ENCODE data around the gene PRLH. TPM values are rescaled to one million over a fixed set of nuclear protein-coding genes. Genes with fewer than 3 reads are reported as not detected.

PRLH gene, protein sequence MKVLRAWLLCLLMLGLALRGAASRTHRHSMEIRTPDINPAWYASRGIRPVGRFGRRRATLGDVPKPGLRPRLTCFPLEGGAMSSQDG
- not detected in 2 replicates for total RNA-seq (2014; rRNA removed; shearing (Covaris generic))

- no peak for DNase-seq (ENCODE audit: low read depth)
These were observed at the start of gene PRLH for GRCh38 chr2:237566401-237567235. Gene PRLH (plus strand): TSS chr2:237566574. CDS start chr2:237566574, 0 bp downstream.

DNA sequence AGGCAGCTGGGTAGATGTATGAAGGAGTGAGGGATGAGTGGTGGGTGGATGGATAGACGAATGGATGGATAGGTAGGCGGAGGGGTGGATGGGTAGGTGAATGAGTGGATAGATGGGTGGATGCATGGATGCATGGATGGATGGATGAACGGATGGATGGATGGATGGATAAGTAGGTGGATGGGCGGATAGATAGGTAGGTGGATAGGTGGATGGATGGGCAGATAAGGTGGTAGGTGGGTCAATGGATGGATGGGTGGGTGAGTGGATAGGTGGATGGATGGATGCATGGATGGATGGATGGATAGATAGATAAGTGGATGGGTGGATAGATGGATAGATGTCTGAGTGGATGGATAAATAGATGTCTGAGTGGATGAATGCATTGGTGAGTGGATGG lies 49.2 kb upstream of the PRLH start:
- no peak for DNase-seq (ENCODE audit: low read depth)

DNA sequence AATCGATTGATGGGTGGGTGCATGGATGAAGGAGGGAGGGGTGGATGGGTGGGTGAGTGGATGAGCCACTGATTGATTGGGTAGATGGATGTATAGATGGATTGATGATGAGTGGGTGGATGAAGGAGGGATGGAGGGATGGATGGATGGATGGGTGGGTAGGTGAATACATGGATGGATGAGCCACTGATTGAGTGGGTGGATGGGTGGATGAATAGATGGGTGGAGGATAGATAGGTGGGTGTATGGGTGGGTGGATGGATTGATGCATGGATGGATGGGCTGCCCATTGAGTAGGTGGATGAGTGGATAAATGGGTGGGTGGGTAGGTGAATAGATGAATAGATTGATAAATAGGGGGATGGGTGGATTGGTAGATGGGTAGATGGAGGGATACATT lies 48.4 kb upstream of the PRLH start:
- no peak for DNase-seq (ENCODE audit: low read depth)

GRCh38 chr2:237519506-237520245 lies 46.7 kb upstream of the PRLH start:
- no peak for DNase-seq (ENCODE audit: low read depth)

GRCh38 chr2:237520290-237520689 lies 46.1 kb upstream of the PRLH start:
- no peak for DNase-seq (ENCODE audit: low read depth)

- DNase-seq (ENCODE audit: low read depth) = no peak
These were observed 41.7 kb upstream of the PRLH start for GRCh38 chr2:237524631-237525030.

GRCh38 chr2:237525559-237526157 lies 40.7 kb upstream of the PRLH start:
- no peak for DNase-seq (ENCODE audit: low read depth)

DNA sequence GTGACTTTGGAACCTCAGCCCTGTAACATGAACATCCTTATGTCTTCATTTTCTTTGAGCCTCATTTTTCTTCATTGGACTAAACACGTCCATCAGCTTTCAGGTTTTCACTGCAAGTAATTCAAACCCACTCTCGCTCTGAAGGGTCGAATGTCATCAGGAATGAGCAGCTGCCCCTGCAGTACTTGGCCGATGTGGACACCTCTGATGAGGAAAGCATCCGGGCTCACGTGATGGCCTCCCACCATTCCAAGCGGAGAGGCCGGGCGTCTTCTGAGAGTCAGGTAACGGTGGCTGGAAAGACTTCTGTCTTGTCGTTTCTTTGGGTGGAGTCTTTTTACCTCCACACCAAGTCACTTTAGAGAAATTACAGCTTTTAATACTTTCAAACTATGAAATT lies 39.1 kb upstream of the PRLH start:
- DNase-seq (ENCODE audit: low read depth) = no peak

DNA sequence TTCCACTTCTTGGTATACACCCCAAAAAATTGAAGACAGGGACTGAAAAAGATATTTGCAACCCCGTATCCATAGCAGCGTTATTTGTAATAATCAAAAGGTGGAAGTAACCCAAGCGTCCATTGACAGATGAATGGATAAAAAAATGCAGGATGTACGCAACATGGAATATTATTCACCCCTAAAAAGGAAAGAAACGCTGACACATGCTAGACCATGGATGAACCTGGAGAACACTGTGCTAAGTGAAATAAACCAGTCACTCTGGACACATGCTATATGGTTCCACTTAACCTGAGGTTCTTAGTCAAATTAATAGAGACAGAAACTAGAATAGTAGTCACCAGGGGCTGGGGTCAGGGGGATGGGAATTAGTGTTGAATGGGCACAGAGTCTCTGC lies 38.6 kb upstream of the PRLH start:
- no peak for DNase-seq (ENCODE audit: low read depth)

GRCh38 chr2:237529452-237530402 lies 36.6 kb upstream of the PRLH start:
- no peak for DNase-seq (ENCODE audit: low read depth)

- DNase-seq (ENCODE audit: low read depth) = no peak
These were observed 35.6 kb upstream of the PRLH start for GRCh38 chr2:237530472-237531433.

GRCh38 chr2:237532160-237532559 lies 34.2 kb upstream of the PRLH start:
- no peak for DNase-seq (ENCODE audit: low read depth)

- peak; percentile 6 for DNase-seq (ENCODE audit: low read depth)
These were observed 32.7 kb upstream of the PRLH start for GRCh38 chr2:237533668-237534161.

DNA sequence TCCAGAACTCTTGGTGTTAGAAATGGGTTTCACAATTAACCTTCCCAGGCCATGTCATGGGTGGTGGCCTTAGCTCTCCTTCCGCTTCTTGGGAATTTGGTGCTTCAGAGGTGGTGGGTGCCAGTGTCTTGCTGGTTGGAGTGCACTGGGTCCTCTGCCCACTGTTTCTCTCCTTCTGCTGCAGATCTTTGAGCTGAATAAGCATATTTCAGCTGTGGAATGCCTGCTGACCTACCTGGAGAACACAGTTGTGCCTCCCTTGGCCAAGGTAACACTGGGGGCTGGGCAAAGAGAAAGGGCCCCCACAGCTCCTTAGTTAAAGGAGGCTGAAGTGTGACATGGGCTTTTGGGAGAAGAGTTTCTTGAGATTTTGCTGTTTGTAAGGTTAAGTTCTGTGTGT lies 32.0 kb upstream of the PRLH start:
- DNase-seq (ENCODE audit: low read depth) = no peak

DNA sequence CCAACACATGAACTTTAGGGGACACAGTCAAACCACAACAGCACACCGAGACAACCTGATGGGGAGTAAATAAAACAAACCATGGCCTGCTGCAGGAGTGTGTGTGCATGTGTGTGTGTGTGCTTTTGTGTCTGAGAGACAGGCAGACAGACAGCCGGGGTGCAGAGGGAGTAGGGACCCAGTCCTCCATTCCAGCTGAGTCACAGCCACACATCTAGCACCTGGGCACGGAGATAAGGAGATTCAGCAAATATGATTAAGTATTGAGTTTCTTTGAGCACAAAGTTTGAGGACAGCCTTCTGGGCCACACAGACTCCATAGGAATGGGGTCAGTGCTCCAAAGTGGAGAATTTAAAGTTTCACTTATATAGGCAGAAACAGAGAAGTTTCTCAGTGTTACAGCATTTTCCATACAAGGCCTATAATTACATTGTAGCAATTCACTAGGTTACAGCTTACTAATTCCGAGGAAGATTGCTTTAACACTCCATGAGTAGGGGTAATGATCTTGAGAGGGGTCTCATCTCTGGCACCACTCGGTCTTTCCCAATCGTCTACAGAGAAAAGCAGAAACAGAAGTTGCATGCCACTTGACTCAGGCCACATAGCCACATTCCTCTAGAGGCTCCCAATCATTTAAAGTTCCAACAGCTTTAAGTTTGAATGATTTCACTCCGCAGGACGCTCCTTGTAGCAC lies 30.8 kb upstream of the PRLH start:
- no peak for DNase-seq (ENCODE audit: low read depth)

DNA sequence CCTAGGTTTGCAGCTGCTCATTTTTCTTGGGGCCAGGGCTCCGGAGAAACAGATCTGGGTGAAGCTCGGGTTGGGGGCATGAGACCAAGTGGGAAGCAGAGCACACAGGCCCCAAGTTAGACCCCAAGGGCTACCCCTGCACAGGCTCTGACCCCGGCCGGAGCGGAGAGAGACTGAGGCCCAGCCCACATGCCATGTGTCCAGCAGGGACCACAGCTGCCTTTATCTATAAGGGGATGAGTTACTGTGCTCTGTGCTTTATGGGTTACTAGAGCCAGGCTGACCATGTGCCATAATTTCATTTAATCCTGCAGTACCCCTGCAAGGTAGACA lies 30.3 kb upstream of the PRLH start:
- DNase-seq (ENCODE audit: low read depth) = no peak

DNA sequence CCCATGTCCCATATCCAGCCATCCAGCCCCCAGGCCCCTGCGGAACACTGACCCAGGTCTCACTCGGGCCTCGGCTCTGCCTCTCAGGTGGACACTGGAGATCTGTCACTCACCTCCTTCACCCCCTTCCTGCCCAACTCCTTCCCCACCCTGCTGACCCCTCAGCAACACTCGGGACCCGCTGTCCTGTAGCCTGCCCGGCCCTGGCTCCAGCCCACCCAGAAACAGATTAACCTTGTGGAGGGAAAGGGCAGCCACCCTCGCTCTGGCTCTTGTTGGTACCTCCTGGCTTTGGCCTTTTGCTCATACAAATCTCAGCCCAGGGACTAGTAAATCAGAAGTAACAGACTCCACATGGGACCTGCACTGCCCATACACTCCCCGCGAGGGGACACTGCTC lies 29.8 kb upstream of the PRLH start:
- no peak for DNase-seq (ENCODE audit: low read depth)

GRCh38 chr2:237538001-237538720 lies 28.2 kb upstream of the PRLH start:
- no peak for DNase-seq (ENCODE audit: low read depth)

GRCh38 chr2:237538901-237539300 lies 27.5 kb upstream of the PRLH start:
- no peak for DNase-seq (ENCODE audit: low read depth)
